Osteoblast (primary cell): ENCODE data around the gene RPS24. TPM values are rescaled to one million over a fixed set of nuclear protein-coding genes. Genes with fewer than 3 reads are reported as not detected.

ENCODE experiments used
- DNase-seq: peaks from one replicate; pipeline ENCODE4 v3.0.0; 2011; ENCODE audit warnings: low spot score, mixed read lengths; ENCODE audit not compliant: insufficient read length; ENCODE audit errors: missing footprints
- H2AFZ ChIP-seq: 2 replicates; pipeline ENCODE4 v1.6.0; 2011; ENCODE audit warnings: mild to moderate bottlenecking, low read length
- H3K27ac ChIP-seq: 2 replicates; pipeline ENCODE4 v1.5.1; 2011; ENCODE audit warnings: mild to moderate bottlenecking, low read depth, low read length, moderate library complexity
- H3K27me3 ChIP-seq: 2 replicates; pipeline ENCODE4 v1.6.0; 2012; ENCODE audit warnings: mild to moderate bottlenecking, control low read depth, inconsistent platforms, low read length, moderate library complexity; ENCODE audit not compliant: insufficient read depth
- H3K36me3 ChIP-seq: 2 replicates; pipeline ENCODE4 v1.5.1; 2011; ENCODE audit warnings: mild to moderate bottlenecking, low read length, control low read depth, moderate library complexity; ENCODE audit not compliant: insufficient read depth
- H3K4me1 ChIP-seq: 2 replicates; pipeline ENCODE4 v1.5.1; 2011; ENCODE audit warnings: mild to moderate bottlenecking, low read length, control low read depth, moderate library complexity; ENCODE audit not compliant: insufficient read depth
- H3K4me2 ChIP-seq: 2 replicates; pipeline ENCODE4 v1.6.0; 2011; ENCODE audit warnings: mild to moderate bottlenecking, low read length; ENCODE audit not compliant: insufficient read depth
- H3K4me3 ChIP-seq: fragments of 200-600 bp; sonication (generic); 3 replicates; pipeline ENCODE4 v1.5.1; 2012; ENCODE audit warnings: mild to moderate bottlenecking, low read length, inconsistent platforms; ENCODE audit not compliant: insufficient read depth
- H3K79me2 ChIP-seq: 2 replicates; pipeline ENCODE4 v1.6.0; 2012; ENCODE audit warnings: mild to moderate bottlenecking, low read length, control low read depth, inconsistent platforms; ENCODE audit not compliant: insufficient read depth
- H3K9me3 ChIP-seq: 2 replicates; pipeline ENCODE4 v1.5.1; 2011; ENCODE audit warnings: low read depth, low read length, control low read depth
- H4K20me1 ChIP-seq: 2 replicates; pipeline ENCODE4 v1.6.0; 2012; ENCODE audit warnings: mild to moderate bottlenecking, low read length, control low read depth; ENCODE audit not compliant: insufficient read depth
- total RNA-seq: library from RNA; depleted of rRNA; stranded (reverse); fragments of >200 nt; gene quantifications from 2 replicates; pipeline ENCODE4 v1.2.3, GENCODE V29; 2012
- TF ChIP-seq, protein P1 (sequence below): IDR thresholded peaks from 2 replicates; pipeline ENCODE4 v1.5.1; 2011; ENCODE audit warnings: mild to moderate bottlenecking, low read depth, low read length, moderate library complexity; ENCODE audit errors: extremely low read depth

Gene RPS24
- total RNA-seq, 1 donor = 1,685 TPM

DNA sequence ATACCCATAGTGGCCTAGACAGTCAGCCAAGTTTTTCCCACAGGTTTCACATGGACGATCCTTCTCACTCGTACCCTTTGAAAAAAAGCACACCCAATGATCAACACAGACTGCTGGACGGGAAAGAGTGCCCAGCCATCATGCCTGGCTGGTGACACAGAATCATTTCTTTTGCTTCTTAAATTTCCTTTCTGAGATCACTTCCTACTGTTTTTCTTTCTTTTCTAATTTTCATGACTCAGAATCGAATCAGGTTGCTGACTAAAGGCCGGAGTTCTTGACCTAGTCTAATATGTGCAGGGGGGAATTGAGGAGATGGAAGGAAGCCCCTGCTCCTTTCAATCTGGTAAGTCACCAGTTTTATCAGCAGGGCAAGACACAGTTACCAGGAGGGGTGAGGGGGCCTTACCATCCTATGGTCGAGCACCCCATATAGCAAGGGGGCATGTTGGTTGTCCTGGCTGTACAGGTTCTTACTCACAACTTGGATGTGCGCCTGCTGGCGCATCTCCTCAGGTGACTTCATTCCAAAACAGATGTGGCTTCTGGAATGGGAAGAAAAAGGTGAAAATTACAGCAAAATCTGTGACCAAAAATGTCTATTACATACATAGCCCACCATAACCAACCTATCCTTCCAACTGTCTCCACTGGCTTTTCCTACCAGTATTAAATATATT is 7.8 kb upstream of the RPS24 start:
- Histone ChIP-seq H3K4me3 (peak overlapping the region; percentile 41), H3K79me2 (peaks cover 33% of the 10 kb centered on the region), H4K20me1 (peaks cover 15% of the 10 kb centered on the region), H3K4me2 (peak overlapping the region; percentile 68), H3K36me3 (peaks cover 51% of the 10 kb centered on the region), H3K27ac (peak overlapping the region; percentile 89), H3K4me1 (peaks cover 30% of the 10 kb centered on the region), H3K27me3 (no peaks in the 10 kb centered on the region), H3K9me3 (no peaks in the 10 kb centered on the region), H2AFZ (peak overlapping the region; percentile 56)
- TF ChIP-seq, protein P1, sequence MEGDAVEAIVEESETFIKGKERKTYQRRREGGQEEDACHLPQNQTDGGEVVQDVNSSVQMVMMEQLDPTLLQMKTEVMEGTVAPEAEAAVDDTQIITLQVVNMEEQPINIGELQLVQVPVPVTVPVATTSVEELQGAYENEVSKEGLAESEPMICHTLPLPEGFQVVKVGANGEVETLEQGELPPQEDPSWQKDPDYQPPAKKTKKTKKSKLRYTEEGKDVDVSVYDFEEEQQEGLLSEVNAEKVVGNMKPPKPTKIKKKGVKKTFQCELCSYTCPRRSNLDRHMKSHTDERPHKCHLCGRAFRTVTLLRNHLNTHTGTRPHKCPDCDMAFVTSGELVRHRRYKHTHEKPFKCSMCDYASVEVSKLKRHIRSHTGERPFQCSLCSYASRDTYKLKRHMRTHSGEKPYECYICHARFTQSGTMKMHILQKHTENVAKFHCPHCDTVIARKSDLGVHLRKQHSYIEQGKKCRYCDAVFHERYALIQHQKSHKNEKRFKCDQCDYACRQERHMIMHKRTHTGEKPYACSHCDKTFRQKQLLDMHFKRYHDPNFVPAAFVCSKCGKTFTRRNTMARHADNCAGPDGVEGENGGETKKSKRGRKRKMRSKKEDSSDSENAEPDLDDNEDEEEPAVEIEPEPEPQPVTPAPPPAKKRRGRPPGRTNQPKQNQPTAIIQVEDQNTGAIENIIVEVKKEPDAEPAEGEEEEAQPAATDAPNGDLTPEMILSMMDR = no peak
- peak; percentile 85 for DNase-seq

DNA sequence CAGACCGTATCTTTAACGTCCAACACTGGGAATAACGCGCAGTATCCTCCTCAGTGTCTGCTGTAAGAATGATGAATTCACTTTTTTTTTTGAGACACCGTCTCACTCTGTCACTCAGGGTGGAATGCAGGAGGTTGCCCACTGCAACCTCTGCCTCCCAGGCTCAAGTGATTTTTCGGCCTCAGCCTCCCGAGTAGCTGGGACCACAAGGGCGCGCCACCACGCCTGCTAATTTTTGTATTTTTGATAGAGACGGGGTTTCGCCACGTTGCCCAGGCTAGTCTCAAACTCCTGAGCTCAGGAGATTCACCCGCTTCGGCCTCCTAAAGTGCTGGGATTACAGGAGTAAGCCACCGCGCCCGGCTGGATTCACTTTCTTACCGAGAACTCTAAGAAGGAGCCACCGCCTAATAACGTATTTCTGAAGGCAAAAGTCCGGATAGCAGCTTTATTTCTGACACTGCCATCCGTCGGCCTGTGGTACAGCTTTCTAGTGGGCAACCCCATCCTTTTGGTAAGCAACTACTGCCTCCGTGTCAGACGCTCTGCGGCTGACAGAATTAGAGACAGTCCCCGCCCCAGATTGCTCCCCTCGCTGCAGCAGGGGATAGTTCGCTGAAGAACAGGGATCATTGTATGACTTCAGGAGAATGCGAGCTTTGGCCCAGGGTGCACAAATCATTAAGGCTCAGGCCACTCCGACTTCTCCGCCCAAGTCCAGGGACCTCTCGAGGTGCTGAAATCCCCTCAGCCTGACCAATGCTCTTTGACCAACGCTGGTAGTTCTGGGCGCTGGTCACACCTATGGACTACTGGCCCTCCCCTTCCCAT is 5.0 kb upstream of the RPS24 start:
- peak; percentile 90 for DNase-seq
- Histone ChIP-seq H3K4me3 (peak overlapping the region; percentile 95), H3K4me1 (peaks cover 35% of the 10 kb centered on the region), H3K36me3 (peaks cover 23% of the 10 kb centered on the region), H2AFZ (peak overlapping the region; percentile 94), H3K27ac (peak overlapping the region; percentile 86), H3K4me2 (peak overlapping the region; percentile 88), H3K9me3 (no peaks in the 10 kb centered on the region), H3K27me3 (no peaks in the 10 kb centered on the region), H3K79me2 (peaks cover 33% of the 10 kb centered on the region), H4K20me1 (peaks cover 15% of the 10 kb centered on the region)
- TF ChIP-seq, protein P1 = no peak

DNA sequence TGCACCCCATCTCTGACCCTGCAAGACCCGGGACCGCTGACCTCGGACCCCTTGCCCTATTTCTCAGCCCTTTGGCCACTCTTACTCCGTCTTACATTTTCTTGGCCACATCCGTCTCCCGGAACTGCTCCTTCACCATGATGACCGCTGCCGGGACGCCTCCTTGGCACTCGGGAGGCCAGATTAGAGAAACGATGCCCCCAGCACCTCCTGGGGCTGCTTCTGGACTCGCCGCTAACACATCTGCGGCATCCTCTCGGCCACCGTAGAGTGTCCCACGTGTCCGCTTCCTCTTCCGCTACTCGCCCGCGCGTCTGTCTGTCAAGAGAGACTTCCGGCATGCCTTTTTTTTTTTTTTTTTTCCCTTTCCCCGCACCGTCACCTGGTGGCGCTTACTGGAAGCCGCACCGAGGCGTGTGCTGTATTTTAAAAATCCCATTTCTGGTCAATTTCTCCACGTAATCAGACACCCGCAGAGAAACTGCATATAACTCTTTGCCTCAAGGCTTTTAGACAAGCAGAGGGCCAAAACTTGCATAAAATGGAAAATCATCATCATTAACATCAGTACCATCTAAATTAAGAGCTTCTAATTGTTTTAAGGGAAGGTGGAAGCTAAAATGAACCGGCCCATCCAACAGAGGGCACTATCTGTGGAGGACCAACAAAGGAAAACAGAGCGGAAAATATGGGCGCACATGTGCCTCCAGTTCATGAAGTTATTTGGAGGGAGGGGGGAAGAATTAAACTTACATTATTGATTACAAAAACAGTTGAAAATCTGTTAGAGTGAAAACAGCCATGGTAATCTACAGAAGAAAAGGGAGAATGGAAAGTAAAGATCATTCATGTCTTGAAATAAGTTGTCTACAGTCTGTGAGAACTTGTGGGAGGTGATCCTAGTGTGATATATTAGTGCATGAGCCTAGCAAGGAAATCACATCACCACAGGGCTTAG is 4.1 kb upstream of the RPS24 start, which contains the start of gene POLR3A:
Gene POLR3A (minus strand): TSS at position 247 of the 958 bp plus-strand sequence. CDS start 108 bp downstream, at position 139.
- Histone ChIP-seq H3K79me2 (peaks cover 42% of the 10 kb centered on the region), H3K4me3 (peak within 1 kb of the TSS; percentile 95), H2AFZ (peak within 1 kb of the TSS; percentile 94), H3K27me3 (no peaks in the 10 kb centered on the region), H3K4me1 (peaks cover 36% of the 10 kb centered on the region), H3K4me2 (peak within 1 kb of the TSS; percentile 88), H4K20me1 (peaks cover 19% of the 10 kb centered on the region), H3K27ac (peak within 1 kb of the TSS; percentile 86), H3K36me3 (peaks cover 15% of the 10 kb centered on the region), H3K9me3 (no peaks in the 10 kb centered on the region)
- TF ChIP-seq, protein P1 = peak; percentile 75
- peak; percentile 96 for DNase-seq
